OCI-LY1 (cell line): ENCODE measurements around the gene FIZ1.
"Not testable (repeated sequence)": the region's sequence is repeated elsewhere in the genome, so short reads cannot be mapped to it uniquely, and the experiment has no call there.

ENCODE experiments used
- H2AFZ ChIP-seq: fragments of 200-600 bp; sonication (generic), shearing (Covaris generic); 2 replicates; pipeline ENCODE4 v1.6.0; 2014; ENCODE audit warnings: antibody characterized with exemption, mild to moderate bottlenecking, low read length
- H3F3A ChIP-seq: fragments of 200-600 bp; sonication (generic), shearing (Covaris generic); 2 replicates; pipeline ENCODE4 v1.6.0; 2014; ENCODE audit warnings: mild to moderate bottlenecking, antibody characterized with exemption, low read length, moderate library complexity; ENCODE audit not compliant: insufficient read depth
- H3K27ac ChIP-seq: fragments of 200-600 bp; sonication (generic); 2 replicates; pipeline ENCODE4 v1.5.1; 2014; ENCODE audit warnings: low read length, mixed run types, mild to moderate bottlenecking, low read depth; ENCODE audit not compliant: poor library complexity, severe bottlenecking
- H3K27me3 ChIP-seq: fragments of 200-600 bp; sonication (generic); 2 replicates; pipeline ENCODE4 v1.6.0; 2014; ENCODE audit warnings: antibody characterized with exemption, mild to moderate bottlenecking, low read length, moderate library complexity; ENCODE audit not compliant: insufficient read depth
- H3K36me3 ChIP-seq: fragments of 200-600 bp; sonication (generic); 2 replicates; pipeline ENCODE4 v1.6.1; 2014; ENCODE audit warnings: mild to moderate bottlenecking, antibody characterized with exemption, low read length, moderate library complexity, mixed read lengths; ENCODE audit not compliant: insufficient read depth
- H3K4me1 ChIP-seq: fragments of 200-600 bp; sonication (generic); 2 replicates; pipeline ENCODE4 v1.5.1; 2014; ENCODE audit warnings: mild to moderate bottlenecking, low read length, moderate library complexity; ENCODE audit not compliant: insufficient read depth, severe bottlenecking
- H3K4me2 ChIP-seq: fragments of 200-600 bp; sonication (generic), shearing (Covaris generic); 2 replicates; pipeline ENCODE4 v1.6.1; 2014; ENCODE audit warnings: low read length
- H3K4me3 ChIP-seq: fragments of 200-600 bp; sonication (generic); 2 replicates; pipeline ENCODE4 v1.5.1; 2014; ENCODE audit warnings: low read length, low read depth, mild to moderate bottlenecking, mixed read lengths; ENCODE audit not compliant: poor library complexity, severe bottlenecking
- H3K79me2 ChIP-seq: fragments of 200-600 bp; shearing (Covaris generic); 2 replicates; pipeline ENCODE4 v1.6.1; 2016; ENCODE audit warnings: mixed run types, low read length, mixed read lengths; ENCODE audit not compliant: insufficient read depth
- H3K9ac ChIP-seq: fragments of 200-600 bp; sonication (generic), shearing (Covaris generic); 2 replicates; pipeline ENCODE4 v1.6.1; 2014; ENCODE audit warnings: mild to moderate bottlenecking, low read length, mixed read lengths
- H3K9me2 ChIP-seq: fragments of 200-600 bp; sonication (generic), shearing (Covaris generic); 2 replicates; pipeline ENCODE4 v1.6.1; 2014; ENCODE audit warnings: low read depth, mild to moderate bottlenecking, low read length, mixed read lengths
- H3K9me3 ChIP-seq: fragments of 200-600 bp; shearing (Covaris generic); 2 replicates; pipeline ENCODE4 v1.6.1; 2014; ENCODE audit warnings: low read length, mixed read lengths
- H4K20me1 ChIP-seq: fragments of 200-600 bp; sonication (generic), shearing (Covaris generic); 2 replicates; pipeline ENCODE4 v1.6.0; 2016; ENCODE audit warnings: mild to moderate bottlenecking, low read length; ENCODE audit not compliant: insufficient read depth
- EZH2 ChIP-seq: fragments of 200-600 bp; sonication (generic), shearing (Covaris generic); IDR thresholded peaks from 2 replicates; pipeline ENCODE4 v1.8.0; 2017; ENCODE audit warnings: borderline replicate concordance, mixed run types, mild to moderate bottlenecking, antibody characterized with exemption, low read length, moderate library complexity, mixed read lengths
- TF ChIP-seq, protein P1 (sequence below): fragments of 200-600 bp; sonication (generic), shearing (Covaris generic); IDR thresholded peaks from 2 replicates; pipeline ENCODE4 v1.5.1; 2017; ENCODE audit warnings: mild to moderate bottlenecking, antibody characterized with exemption, low read length, moderate library complexity, mixed read lengths

The FIZ1 gene

DNA sequence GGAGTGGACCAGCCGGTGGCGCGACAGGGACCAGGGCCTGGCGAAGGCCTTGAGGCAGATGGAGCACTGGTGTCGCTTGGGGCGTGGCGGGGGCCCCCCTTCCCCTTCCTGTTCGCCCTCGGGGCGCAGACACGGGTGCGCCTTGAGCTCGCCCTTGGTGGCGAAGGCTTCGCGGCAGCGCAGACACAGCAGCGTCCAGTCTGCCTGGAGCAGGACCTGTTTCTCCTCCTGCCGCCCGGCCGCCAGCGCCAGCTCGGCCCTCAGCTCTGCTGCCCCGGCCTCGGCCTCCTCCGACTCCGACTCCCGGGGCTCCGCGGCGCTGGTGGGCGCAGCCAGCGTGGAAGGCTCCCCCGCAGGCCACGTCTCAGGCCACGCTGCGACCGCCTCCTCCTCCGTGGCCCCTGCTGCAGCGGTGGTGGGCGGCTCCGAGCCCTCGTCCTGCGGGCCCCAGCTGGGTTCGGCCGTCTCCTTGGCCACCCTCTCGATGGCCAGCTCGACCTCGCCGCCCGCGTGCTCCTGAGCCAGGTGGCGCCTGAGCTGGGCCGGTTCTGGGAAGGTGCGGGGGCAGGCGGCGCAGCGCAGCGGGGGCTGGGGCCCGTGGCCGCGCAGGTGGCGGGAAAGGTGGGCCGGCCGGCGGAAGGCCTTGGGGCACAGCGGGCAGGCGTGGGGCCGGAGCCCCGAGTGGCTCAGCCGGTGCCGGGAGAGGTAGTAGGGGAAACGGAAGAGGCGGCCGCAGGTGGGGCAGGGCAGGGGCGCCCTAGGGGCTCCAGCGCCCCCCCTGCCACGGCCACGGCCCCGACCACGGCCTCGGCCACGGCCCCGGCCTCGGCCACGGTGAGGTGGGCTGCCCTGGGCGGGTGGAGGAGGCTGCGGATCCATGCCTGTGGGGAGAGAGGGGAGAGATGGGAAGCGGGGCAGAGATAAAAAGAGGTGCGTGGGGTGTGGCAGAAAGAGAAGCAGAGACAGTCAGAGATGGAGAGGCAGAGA, 20.3 kb downstream of the FIZ1 start:
- peak overlapping the region; percentile 73 for H3K4me3 ChIP-seq
- H3K27ac ChIP-seq = peak overlapping the region; percentile 29

GRCh38 chr19:55578031-55578760, 21.1 kb downstream of the FIZ1 start:
- H3K9ac ChIP-seq = no peak overlapping the region
- H3K4me2 ChIP-seq = no peak overlapping the region
- H4K20me1 ChIP-seq = no peaks in the 10 kb centered on the region
- H3K27me3 ChIP-seq = no peaks in the 10 kb centered on the region
- H3K9me2 ChIP-seq = no peaks in the 10 kb centered on the region
- no peaks in the 10 kb centered on the region for H3F3A ChIP-seq
- TF ChIP-seq, protein P1, sequence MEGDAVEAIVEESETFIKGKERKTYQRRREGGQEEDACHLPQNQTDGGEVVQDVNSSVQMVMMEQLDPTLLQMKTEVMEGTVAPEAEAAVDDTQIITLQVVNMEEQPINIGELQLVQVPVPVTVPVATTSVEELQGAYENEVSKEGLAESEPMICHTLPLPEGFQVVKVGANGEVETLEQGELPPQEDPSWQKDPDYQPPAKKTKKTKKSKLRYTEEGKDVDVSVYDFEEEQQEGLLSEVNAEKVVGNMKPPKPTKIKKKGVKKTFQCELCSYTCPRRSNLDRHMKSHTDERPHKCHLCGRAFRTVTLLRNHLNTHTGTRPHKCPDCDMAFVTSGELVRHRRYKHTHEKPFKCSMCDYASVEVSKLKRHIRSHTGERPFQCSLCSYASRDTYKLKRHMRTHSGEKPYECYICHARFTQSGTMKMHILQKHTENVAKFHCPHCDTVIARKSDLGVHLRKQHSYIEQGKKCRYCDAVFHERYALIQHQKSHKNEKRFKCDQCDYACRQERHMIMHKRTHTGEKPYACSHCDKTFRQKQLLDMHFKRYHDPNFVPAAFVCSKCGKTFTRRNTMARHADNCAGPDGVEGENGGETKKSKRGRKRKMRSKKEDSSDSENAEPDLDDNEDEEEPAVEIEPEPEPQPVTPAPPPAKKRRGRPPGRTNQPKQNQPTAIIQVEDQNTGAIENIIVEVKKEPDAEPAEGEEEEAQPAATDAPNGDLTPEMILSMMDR = no peak
- TF ChIP-seq EZH2 = no peak
- H3K36me3 ChIP-seq = peaks cover 11% of the 10 kb centered on the region
- no peak overlapping the region for H3K4me3 ChIP-seq
- H3K4me1 ChIP-seq = peaks cover 15% of the 10 kb centered on the region
- H3K79me2 ChIP-seq = no peaks in the 10 kb centered on the region
- H2AFZ ChIP-seq = no peak overlapping the region
- no peak overlapping the region for H3K27ac ChIP-seq
- H3K9me3 ChIP-seq = no peaks in the 10 kb centered on the region

More for the DNA sequence above, 20.3 kb downstream of the FIZ1 start:
- Histone ChIP-seq H3K36me3 (peaks cover 11% of the 10 kb centered on the region), H3K9ac (peak overlapping the region; percentile 78; the same call in 1 of the 2 replicates), H2AFZ (no peak overlapping the region), H3F3A (no peaks in the 10 kb centered on the region), H4K20me1 (no peaks in the 10 kb centered on the region), H3K4me2 (peak overlapping the region; percentile 86), H3K79me2 (no peaks in the 10 kb centered on the region), H3K4me1 (peaks cover 15% of the 10 kb centered on the region), H3K9me2 (no peaks in the 10 kb centered on the region), H3K9me3 (no peaks in the 10 kb centered on the region), H3K27me3 (no peaks in the 10 kb centered on the region)
- TF ChIP-seq EZH2 = no peak
- TF ChIP-seq, protein P1 = no peak

DNA sequence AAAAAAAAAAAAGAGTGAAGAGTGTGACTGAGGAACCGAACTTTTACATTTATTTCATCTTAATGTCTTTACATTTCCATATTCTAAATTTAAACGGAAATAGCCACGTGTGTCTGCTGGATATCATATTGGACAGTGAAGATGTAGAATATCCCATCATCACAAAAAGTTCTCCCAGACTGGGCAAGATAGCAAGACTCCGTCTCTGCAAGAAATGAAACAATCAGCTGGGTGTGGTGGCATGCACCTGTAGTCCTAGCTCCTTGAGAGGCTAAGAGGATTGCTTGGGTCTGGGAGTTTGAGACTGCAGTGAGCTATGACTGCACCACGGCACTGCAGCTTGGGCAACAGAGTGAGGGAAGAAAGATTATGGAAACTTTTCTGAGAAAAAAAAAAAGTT, 22.6 kb downstream of the FIZ1 start:
- Histone ChIP-seq H3K9me3 (no peaks in the 10 kb centered on the region), H3F3A (no peaks in the 10 kb centered on the region), H3K79me2 (no peaks in the 10 kb centered on the region), H3K36me3 (peaks cover 11% of the 10 kb centered on the region), H3K4me3 (no peak overlapping the region), H3K9ac (no peak overlapping the region), H3K27ac (no peak overlapping the region), H4K20me1 (no peaks in the 10 kb centered on the region), H3K4me2 (no peak overlapping the region), H2AFZ (no peak overlapping the region), H3K27me3 (no peaks in the 10 kb centered on the region), H3K4me1 (peaks cover 15% of the 10 kb centered on the region), H3K9me2 (no peaks in the 10 kb centered on the region)
- TF ChIP-seq, protein P1 = no peak
- TF ChIP-seq EZH2 = no peak

- not testable (repeated sequence) for H2AFZ ChIP-seq, H3K4me1 ChIP-seq, H4K20me1 ChIP-seq, H3K9me3 ChIP-seq, H3K27me3 ChIP-seq, H3K9me2 ChIP-seq, H3F3A ChIP-seq, H3K4me2 ChIP-seq, H3K4me3 ChIP-seq, H3K27ac ChIP-seq, H3K9ac ChIP-seq, H3K79me2 ChIP-seq
- H3K36me3 ChIP-seq = peaks cover 11% of the 10 kb centered on the region
These were observed 25.4 kb downstream of the FIZ1 start for GRCh38 chr19:55573929-55574328.

DNA sequence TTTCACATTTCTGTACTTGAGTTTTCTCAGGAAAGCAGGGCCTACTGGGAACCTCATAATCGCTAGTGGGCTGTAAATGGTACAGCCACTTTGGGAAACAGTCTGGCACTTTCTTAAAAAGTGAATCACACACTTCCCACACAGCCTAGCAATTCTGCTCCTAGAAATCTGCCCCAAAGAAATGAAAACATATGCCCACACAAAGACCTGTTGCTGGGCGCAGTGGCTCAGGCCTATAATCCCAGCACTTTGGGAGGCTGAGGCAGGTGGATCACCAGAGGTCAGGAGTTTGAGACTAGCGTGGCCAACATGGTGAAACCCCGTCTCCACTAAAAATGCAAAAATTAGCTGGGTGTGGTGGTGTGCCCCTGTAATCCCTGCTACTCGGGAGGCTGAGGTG, 29.8 kb downstream of the FIZ1 start:
- H3F3A ChIP-seq, H3K27ac ChIP-seq: not testable (repeated sequence)

More for the DNA sequence above, 29.8 kb downstream of the FIZ1 start:
- not testable (repeated sequence) for H3K9ac ChIP-seq, H3K79me2 ChIP-seq, H3K9me3 ChIP-seq, H3K4me3 ChIP-seq, H3K4me1 ChIP-seq, H3K9me2 ChIP-seq, H3K27me3 ChIP-seq, H3K36me3 ChIP-seq, H4K20me1 ChIP-seq, H3K4me2 ChIP-seq, H2AFZ ChIP-seq
